ENCODE results near the gene RNPEPL1. TPM values are rescaled to one million over a fixed set of nuclear protein-coding genes. Genes with fewer than 3 reads are reported as not detected.

RNPEPL1 gene
- total RNA-seq, 1 experiment from 2014 or later = 25.8 TPM

GRCh38 chr2:240579771-240580614 lies 11.7 kb downstream of the RNPEPL1 start:
- Histone ChIP-seq H3K9me3 (ENCODE audit: low read length) (no peaks in the 10 kb centered on the region), H3K9ac (ENCODE audit: low read length) (peak overlapping the region; percentile 55), H3F3A (ENCODE audit: low read length, unreplicated experiment) (peaks cover 7% of the 10 kb centered on the region), H3K4me1 (ENCODE audit: insufficient read depth, low read length) (peaks cover 52% of the 10 kb centered on the region), H3K79me2 (ENCODE audit: low read length) (peaks cover 60% of the 10 kb centered on the region), H3K4me2 (ENCODE audit: low read length) (peak overlapping the region; percentile 79), H2AFZ (ENCODE audit: low read length) (peak overlapping the region; percentile 25; the same call in 1 of the 2 replicates), H4K20me1 (ENCODE audit: low read length) (no peaks in the 10 kb centered on the region; the same call in 1 of the 2 replicates), H3K9me2 (replicated peaks; ENCODE audit: low read length) (no peaks in the 10 kb centered on the region), H3K36me3 (ENCODE audit: low read depth, low read length) (peaks cover 4% of the 10 kb centered on the region; the same call in 1 of the 2 replicates), H3K27me3 (ENCODE audit: low read length) (no peaks in the 10 kb centered on the region), H3K27ac (ENCODE audit: low read length) (peak overlapping the region; percentile 91), H3K4me3 (ENCODE audit: low read length) (peak overlapping the region; percentile 48; the same call in 1 of the 2 replicates)
- no TSS peak for BruUV-seq (replicated peaks)
- ChIA-PET CTCF (interaction anchor here (0.5 to 2.7 kb wide), 3 partner anchors 11 to 66 kb away, joined by 8 to 31 read pairs (median 10); no protein-coding TSS in a partner anchor), POLR2A (ENCODE audit: unreplicated experiment) (interaction anchor here (0.6 to 1.4 kb wide), 3 partner anchors 12 to 19 kb away, joined by 3 to 10 read pairs (median 8); partner anchors contain the start of gene RNPEPL1)
- ATAC-seq = peak; percentile 92
- peak; percentile 93 for DNase-seq
- TF ChIP-seq CTCF (conservative IDR thresholded peaks at IDR 0.05; ENCODE audit: low read depth, low read length) = peak; percentile 57
- no peak for TF ChIP-seq EZH2phosphoT487 (IDR thresholded peaks at IDR 0.05; ENCODE audit: borderline replicate concordance, low read length)
- intact Hi-C loops (cut with micrococcal nuclease) = loop anchor here (1.0 kb wide), 1 partner anchor 19 kb away; no protein-coding TSS in a partner anchor

- CTCF ChIA-PET = interaction anchor here (2.7 kb wide), 1 partner anchor 16 kb away, joined by 31 read pairs; no protein-coding TSS in a partner anchor
- peak overlapping the region; percentile 8; the same call in 1 of the 2 replicates for H3K27ac ChIP-seq (ENCODE audit: low read length)
- no peak overlapping the region for H3K9ac ChIP-seq (ENCODE audit: low read length)
- H3K4me1 ChIP-seq (ENCODE audit: insufficient read depth, low read length) = peaks cover 57% of the 10 kb centered on the region
- POLR2A ChIA-PET (ENCODE audit: unreplicated experiment) = no interaction called here
- TF ChIP-seq EZH2 (IDR thresholded peaks at IDR 0.05; ENCODE audit: low read length, unreplicated experiment) = no peak
- no peak for TF ChIP-seq CTCF (conservative IDR thresholded peaks at IDR 0.05; ENCODE audit: low read depth, low read length)
- TF ChIP-seq EZH2phosphoT487 (IDR thresholded peaks at IDR 0.05; ENCODE audit: borderline replicate concordance, low read length) = no peak
- ATAC-seq (no peak), DNase-seq (peak; percentile 42)
- peaks cover 72% of the 10 kb centered on the region for H3K79me2 ChIP-seq (ENCODE audit: low read length)
- intact Hi-C loops (cut with micrococcal nuclease) = no loop called here
- no TSS peak for BruUV-seq (replicated peaks)
- H3K4me3 ChIP-seq (ENCODE audit: low read length) = no peak overlapping the region
- H3K36me3 ChIP-seq (ENCODE audit: low read depth, low read length) = peaks cover 2% of the 10 kb centered on the region; the same call in 1 of the 2 replicates
- H3K27me3 ChIP-seq (ENCODE audit: low read length) = no peaks in the 10 kb centered on the region
- H3K9me2 ChIP-seq (replicated peaks; ENCODE audit: low read length) = no peaks in the 10 kb centered on the region
- no peaks in the 10 kb centered on the region; the same call in 1 of the 2 replicates for H4K20me1 ChIP-seq (ENCODE audit: low read length)
- no peaks in the 10 kb centered on the region for H3K9me3 ChIP-seq (ENCODE audit: low read length)
- H3K4me2 ChIP-seq (ENCODE audit: low read length) = peak overlapping the region; percentile 38; the same call in 1 of the 2 replicates
- H3F3A ChIP-seq (ENCODE audit: low read length, unreplicated experiment) = peaks cover 7% of the 10 kb centered on the region
- H2AFZ ChIP-seq (ENCODE audit: low read length) = no peak overlapping the region
Measured at GRCh38 chr2:240581811-240582210, 13.5 kb downstream of the RNPEPL1 start.

All from PC-3 (cell line).